Measurements from ENCODE around the gene ZCCHC24. TPM values are rescaled to one million over a fixed set of nuclear protein-coding genes. Genes with fewer than 3 reads are reported as not detected.

Gene ZCCHC24
- total and polyA plus RNA-seq, 2 of the 8 experiments (the other 6 are each of a cell fraction or from before 2014, with no cell fraction given), result 3.9 to 6.9 TPM

- no peak overlapping the region for H3K9ac ChIP-seq (replicated peaks in 1 of 4; ENCODE audit: extremely low read depth in 1 of 4, low read depth in 3 of 4, low read length in 3 of 4)
- no peaks in the 10 kb centered on the region for H4K20me1 ChIP-seq (replicated peaks in 1 of 2; ENCODE audit: control insufficient read depth in 1 of 2, insufficient read depth in 2 of 2, low read length in 2 of 2)
- H3K79me1 ChIP-seq (ENCODE audit: low read depth, low read length), result no peaks in the 10 kb centered on the region
- H2BK20ac ChIP-seq (ENCODE audit: low read length), result no peak overlapping the region
- no peak overlapping the region for H4K8ac ChIP-seq (ENCODE audit: extremely low read depth, insufficient read depth, low read length)
- H2BK12ac ChIP-seq (ENCODE audit: low read depth, low read length), result no peak overlapping the region
- FAIRE-seq (no peak), DNase-seq (ENCODE audit: low read depth in 1 of 2, low spot score in 2 of 2) (no peak)
- H4K91ac ChIP-seq (replicated peaks; ENCODE audit: insufficient read length, low read length), result no peak overlapping the region
- H3K18ac ChIP-seq (ENCODE audit: extremely low read depth, low read length), result no peak overlapping the region
- H2BK120ac ChIP-seq (replicated peaks; ENCODE audit: low read depth, low read length), result no peak overlapping the region
- no peak overlapping the region for H3K27ac ChIP-seq (ENCODE audit: low read depth, low read length)
- 0 out of 7 replicates have a peak, but pooled peaks cover 0 to 2% (median 0%) of the 10 kb centered on the region in 4 experiments for H3K27me3 ChIP-seq (replicated peaks in 1 of 4; ENCODE audit: control insufficient read depth in 3 of 4, extremely low read depth in 1 of 4, insufficient read depth in 3 of 4, low read length in 3 of 4)
- H3K23me2 ChIP-seq (ENCODE audit: low read depth, low read length), result no peaks in the 10 kb centered on the region; the same call in 1 of the 2 replicates
- H2AFZ ChIP-seq (ENCODE audit: low read length), result no peak overlapping the region
- H3K79me2 ChIP-seq (ENCODE audit: control insufficient read depth in 1 of 2, insufficient read depth in 2 of 2, low read length in 2 of 2), result no peaks in the 10 kb centered on the region
- H3K36me3 ChIP-seq (ENCODE audit: control insufficient read depth in 2 of 4, insufficient read depth in 4 of 4, low read length in 3 of 4), result no peaks in the 10 kb centered on the region
- no peak overlapping the region for H2AK5ac ChIP-seq (ENCODE audit: low read depth, low read length)
- H3K4me2 ChIP-seq (ENCODE audit: insufficient read depth in 1 of 2, low read depth in 2 of 2, low read length in 2 of 2), result no peak overlapping the region
- POLR2A ChIA-PET (ENCODE audit: partially characterized antibody), result interaction anchor here (0.9 kb wide), 1 partner anchor 73 kb away, joined by 3 read pairs; no protein-coding TSS in a partner anchor
- no peak overlapping the region for H3K14ac ChIP-seq (ENCODE audit: insufficient read length)
- H3K4me3 ChIP-seq (ENCODE audit: extremely low read depth in 1 of 4, insufficient read depth in 2 of 4, low read depth in 3 of 4, low read length in 4 of 4), result no peak overlapping the region
- H2BK5ac ChIP-seq (ENCODE audit: low read depth, low read length), result no peak overlapping the region
- TF ChIP-seq GABPA (IDR thresholded peaks at IDR 0.05; ENCODE audit: borderline replicate concordance, insufficient read depth, low read length) (no peak), BRCA1 (IDR thresholded peaks at IDR 0.05; ENCODE audit: low read depth, low read length) (no peak), CTCF (IDR thresholded peaks at IDR 0.05; ENCODE audit: control extremely low read depth in 1 of 3, insufficient read depth in 1 of 3, low read depth in 1 of 3, low read length in 3 of 3) (no peak)
- CTCF ChIA-PET (ENCODE audit: partially characterized antibody), result interaction anchor here (0.5 to 4.1 kb wide), 12 partner anchors 8 to 523 kb away, joined by 3 to 26 read pairs (median 5); no protein-coding TSS in a partner anchor
- H3K56ac ChIP-seq (replicated peaks; ENCODE audit: insufficient read length, low read depth, low read length), result no peak overlapping the region
- no peak overlapping the region for H3K4ac ChIP-seq (replicated peaks; ENCODE audit: insufficient read length, low read depth, low read length)
- no peak overlapping the region for H4K5ac ChIP-seq (ENCODE audit: insufficient read length, low read depth, low read length)
- no peak overlapping the region for H2BK15ac ChIP-seq (ENCODE audit: low read length)
- H3K4me1 ChIP-seq (replicated peaks in 1 of 4; ENCODE audit: control insufficient read depth in 3 of 4, insufficient read depth in 4 of 4, low read length in 3 of 4), result peaks cover 0 to 4% (median 0%) of the 10 kb centered on the region in 4 experiments; a peak in 1 of 7 replicates
- H3K9me3 ChIP-seq (ENCODE audit: insufficient read depth in 2 of 2, low read depth in 1 of 2, low read length in 1 of 2), result no peaks in the 10 kb centered on the region; a peak in 1 of 4 replicates
- no peak overlapping the region for H3K23ac ChIP-seq (ENCODE audit: insufficient read length)
These were observed 31.2 kb upstream of the ZCCHC24 start for GRCh38 chr10:79476645-79477044.
